MCF 10A (cell line): ENCODE results near the gene NAA10. TPM values are rescaled to one million over a fixed set of nuclear protein-coding genes. Genes with fewer than 3 reads are reported as not detected.
A peak's percentile ranks its signal among the peaks of the same experiment; 100 is the strongest.

Source experiments
- BruUV-seq: library from RNA; stranded (reverse); fragments of 400-500 nt; replicated peaks from 2 replicates; lab custom pipeline; 2021; lab: Mats Ljungman, UMichigan
- CTCF ChIA-PET: fragments of 300-600 bp; sonication (Branson Sonifier 250); formaldehyde crosslinking; extraction: SDS; loops from one replicate; lab custom pipeline; 2021; ENCODE audit warnings: antibody characterized with exemption, inconsistent platforms; lab: Yijun Ruan, JAX
- POLR2A ChIA-PET: fragments of 300-600, 350-650 bp; sonication (Branson Sonifier 250); formaldehyde crosslinking; extraction: SDS; loops from one replicate; lab custom pipeline; 2020; ENCODE audit warnings: antibody characterized with exemption, inconsistent platforms; lab: Yijun Ruan, JAX
- DNase-seq: peaks from one replicate; pipeline ENCODE4 v3.0.0-alpha.2; 2018; ENCODE audit not compliant: unreplicated experiment
- H3K27ac Mint-ChIP-seq: one replicate; pipeline ENCODE4 v1.8.0; 2022; ENCODE audit warnings: mild to moderate bottlenecking, low read depth, mixed read lengths; ENCODE audit not compliant: unreplicated experiment
- H3K27me3 Mint-ChIP-seq: one replicate; pipeline ENCODE4 v1.8.0; 2022; ENCODE audit warnings: mixed read lengths; ENCODE audit not compliant: insufficient read depth, unreplicated experiment
- H3K36me3 Mint-ChIP-seq: one replicate; pipeline ENCODE4 v1.8.0; 2022; ENCODE audit warnings: mild to moderate bottlenecking, moderate library complexity, mixed read lengths; ENCODE audit not compliant: insufficient read depth, unreplicated experiment
- H3K4me1 Mint-ChIP-seq: one replicate; pipeline ENCODE4 v1.8.0; 2022; ENCODE audit warnings: mixed read lengths; ENCODE audit not compliant: insufficient read depth, unreplicated experiment
- H3K4me3 Mint-ChIP-seq: one replicate; pipeline ENCODE4 v1.8.0; 2022; ENCODE audit warnings: mild to moderate bottlenecking, moderate library complexity, mixed read lengths; ENCODE audit not compliant: unreplicated experiment
- H3K9me3 Mint-ChIP-seq: one replicate; pipeline ENCODE4 v1.8.0; 2022; ENCODE audit warnings: mixed read lengths; ENCODE audit not compliant: unreplicated experiment
- intact Hi-C: fragments of 100-400 bp; cut with micrococcal nuclease; formaldehyde crosslinking; loops from 2 replicates; pipeline ENCODE4 v1.14.1; 2022
- total RNA-seq: library from RNA; stranded (reverse); gene quantifications from 2 replicates; pipeline ENCODE4 v1.2.3, GENCODE V29; 2022
- TF ChIP-seq, protein P1 (sequence below): fragments of 200-600 bp; IDR thresholded peaks from one replicate; pipeline ENCODE4 v1.8.0; 2022; ENCODE audit warnings: antibody characterized with exemption, mild to moderate bottlenecking; ENCODE audit not compliant: unreplicated experiment

Gene NAA10
- total RNA-seq, 1 experiment from 2014 or later, result 166 TPM

DNA sequence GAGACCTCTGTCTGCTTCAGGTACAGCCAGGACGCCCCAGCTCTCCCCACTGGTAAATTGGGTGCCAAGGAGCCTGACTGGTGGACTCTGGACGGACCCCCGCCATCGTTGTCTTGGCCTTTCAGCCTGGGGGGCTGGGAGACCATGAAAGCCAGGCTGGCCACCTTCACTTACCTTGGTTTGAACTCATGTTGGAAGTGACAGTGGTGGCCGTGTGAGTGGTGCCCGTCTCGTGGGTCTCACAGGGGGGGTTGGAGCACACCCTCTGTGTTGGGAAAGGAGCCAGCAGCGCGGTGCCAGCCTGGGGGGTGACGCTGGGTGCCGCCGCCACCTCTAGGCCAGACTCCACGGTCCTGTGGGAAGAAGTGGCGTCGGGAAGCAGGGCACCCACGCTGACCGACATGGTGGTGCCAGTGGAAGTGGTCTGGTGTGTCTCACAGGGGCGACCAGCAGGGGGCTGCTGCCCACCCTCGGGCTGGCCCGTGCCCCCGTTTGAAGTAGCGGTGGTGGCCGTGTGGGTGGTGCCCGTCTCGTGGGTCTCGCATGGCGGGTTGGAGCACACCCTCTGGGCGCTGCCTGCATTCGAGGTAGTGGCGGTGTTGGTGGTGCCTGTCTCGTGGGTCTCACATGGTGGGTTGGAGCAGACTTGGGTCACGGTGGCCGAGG lies 19.2 kb upstream of the NAA10 start:
- BruUV-seq, result no TSS peak
- ChIA-PET POLR2A (no interaction called here), CTCF (interaction anchor here (0.6 to 4.2 kb wide), 6 partner anchors 13 to 997 kb away, joined by 3 to 50 read pairs (median 4); no protein-coding TSS in a partner anchor)
- Mint-ChIP-seq H3K27ac (no peak overlapping the region), H3K36me3 (peaks cover 80% of the 10 kb centered on the region), H3K4me1 (no peaks in the 10 kb centered on the region), H3K27me3 (no peaks in the 10 kb centered on the region), H3K4me3 (no peak overlapping the region), H3K9me3 (no peaks in the 10 kb centered on the region)
- intact Hi-C loops, result loop anchor here (1.0 kb wide), 1 partner anchor 190 kb away; the partner anchor contains the start of gene PLXNB3
- DNase-seq, result no peak
- TF ChIP-seq, protein P1, sequence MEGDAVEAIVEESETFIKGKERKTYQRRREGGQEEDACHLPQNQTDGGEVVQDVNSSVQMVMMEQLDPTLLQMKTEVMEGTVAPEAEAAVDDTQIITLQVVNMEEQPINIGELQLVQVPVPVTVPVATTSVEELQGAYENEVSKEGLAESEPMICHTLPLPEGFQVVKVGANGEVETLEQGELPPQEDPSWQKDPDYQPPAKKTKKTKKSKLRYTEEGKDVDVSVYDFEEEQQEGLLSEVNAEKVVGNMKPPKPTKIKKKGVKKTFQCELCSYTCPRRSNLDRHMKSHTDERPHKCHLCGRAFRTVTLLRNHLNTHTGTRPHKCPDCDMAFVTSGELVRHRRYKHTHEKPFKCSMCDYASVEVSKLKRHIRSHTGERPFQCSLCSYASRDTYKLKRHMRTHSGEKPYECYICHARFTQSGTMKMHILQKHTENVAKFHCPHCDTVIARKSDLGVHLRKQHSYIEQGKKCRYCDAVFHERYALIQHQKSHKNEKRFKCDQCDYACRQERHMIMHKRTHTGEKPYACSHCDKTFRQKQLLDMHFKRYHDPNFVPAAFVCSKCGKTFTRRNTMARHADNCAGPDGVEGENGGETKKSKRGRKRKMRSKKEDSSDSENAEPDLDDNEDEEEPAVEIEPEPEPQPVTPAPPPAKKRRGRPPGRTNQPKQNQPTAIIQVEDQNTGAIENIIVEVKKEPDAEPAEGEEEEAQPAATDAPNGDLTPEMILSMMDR, result no peak

DNA sequence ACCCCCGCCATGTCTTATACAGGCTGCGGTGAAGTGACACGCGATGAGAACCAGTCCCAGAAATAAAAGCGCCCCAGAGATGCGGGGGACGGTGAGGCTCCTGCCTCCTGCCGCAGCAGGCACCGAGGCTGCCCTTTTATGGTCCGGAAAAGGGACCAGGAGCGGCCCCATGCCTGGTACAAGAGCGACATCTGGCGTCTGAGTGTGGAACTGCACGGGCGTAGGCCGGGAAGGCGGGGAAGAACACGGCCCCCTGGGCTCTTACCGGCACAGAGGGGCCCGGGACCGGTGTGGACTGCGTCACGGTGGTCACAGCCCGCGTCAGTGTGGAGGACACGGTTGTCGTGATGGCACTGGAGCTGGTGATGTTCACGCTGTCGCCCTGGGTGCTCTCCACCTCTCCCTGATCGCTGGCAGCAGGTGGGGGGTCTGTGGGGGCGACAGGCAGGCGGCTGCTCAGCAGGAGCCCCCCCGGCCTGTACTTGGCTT lies 18.5 kb upstream of the NAA10 start:
- no peaks in the 10 kb centered on the region for H3K27me3 Mint-ChIP-seq
- no peak overlapping the region for H3K4me3 Mint-ChIP-seq
- intact Hi-C loops, result loop anchor here (1.0 kb wide), 1 partner anchor 189 kb away; the partner anchor contains the start of gene PLXNB3
- DNase-seq, result peak; percentile 61
- ChIA-PET CTCF (interaction anchor here (0.6 to 4.2 kb wide), 10 partner anchors 13 to 996 kb away, joined by 3 to 50 read pairs (median 4); partner anchors contain the start of gene ARHGAP4), POLR2A (interaction anchor here (0.6 kb wide), 1 partner anchor 29 kb away, joined by 3 read pairs; no protein-coding TSS in a partner anchor)
- no peaks in the 10 kb centered on the region for H3K4me1 Mint-ChIP-seq
- H3K36me3 Mint-ChIP-seq, result peaks cover 86% of the 10 kb centered on the region
- TF ChIP-seq, protein P1, result peak; percentile 96
- BruUV-seq, result no TSS peak
- H3K9me3 Mint-ChIP-seq, result no peaks in the 10 kb centered on the region
- no peak overlapping the region for H3K27ac Mint-ChIP-seq

DNA sequence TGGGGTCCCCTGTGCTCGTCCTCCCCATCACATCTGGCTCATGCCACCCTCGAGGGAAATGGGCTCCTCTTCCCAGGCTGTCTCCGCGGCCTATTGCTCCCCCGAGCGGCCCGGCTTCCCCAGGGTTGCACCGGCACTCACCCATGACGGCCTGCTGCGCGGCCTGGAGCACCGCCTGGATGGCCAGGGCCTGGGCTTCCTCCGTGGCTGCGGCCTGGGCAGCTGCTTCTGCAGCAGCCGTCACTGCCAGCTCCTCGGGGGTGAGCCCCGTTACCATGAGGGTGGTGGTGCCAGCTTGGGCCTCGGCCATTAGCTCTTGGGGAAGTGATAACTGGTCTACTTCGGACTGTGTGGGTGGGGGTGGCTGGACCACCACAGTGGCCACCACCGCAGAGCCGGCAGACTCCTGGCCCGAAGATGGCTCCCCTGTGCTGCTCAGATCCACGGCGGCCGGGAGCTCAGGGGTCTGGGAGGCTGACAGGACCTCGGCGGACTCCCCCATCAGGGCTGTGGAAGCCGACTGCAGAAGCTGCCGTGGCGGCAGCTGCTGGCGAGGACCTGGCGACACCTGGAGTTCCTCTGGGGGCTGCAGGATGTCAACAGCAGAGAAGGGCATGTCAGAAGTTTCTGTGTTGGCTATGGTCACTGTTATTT lies 17.7 kb upstream of the NAA10 start:
- ChIA-PET POLR2A (no interaction called here), CTCF (interaction anchor here (0.6 to 4.2 kb wide), 15 partner anchors 12 to 995 kb away, joined by 3 to 50 read pairs (median 4); partner anchors contain the start of gene ARHGAP4)
- Mint-ChIP-seq H3K9me3 (no peaks in the 10 kb centered on the region), H3K36me3 (peaks cover 90% of the 10 kb centered on the region), H3K27me3 (no peaks in the 10 kb centered on the region), H3K4me3 (no peak overlapping the region), H3K4me1 (no peaks in the 10 kb centered on the region), H3K27ac (no peak overlapping the region)
- TF ChIP-seq, protein P1, result no peak
- DNase-seq, result no peak
- BruUV-seq, result no TSS peak
- intact Hi-C loops, result loop anchor here (1.0 kb wide), 1 partner anchor 188 kb away; the partner anchor contains the start of gene PLXNB3
